Epithelial cell of proximal tubule (primary cell): ENCODE data around the gene SDK2. TPM values are rescaled to one million over a fixed set of nuclear protein-coding genes. Genes with fewer than 3 reads are reported as not detected.

ENCODE experiments used
- DNase-seq: peaks from one replicate; pipeline ENCODE4 v3.0.0-alpha.2; 2011; ENCODE audit warnings: low read depth
- H3K4me3 ChIP-seq: 2 replicates; pipeline ENCODE4 v1.5.1; 2011; ENCODE audit warnings: low read depth, mild to moderate bottlenecking, low read length
- CTCF ChIP-seq: conservative IDR thresholded peaks from 2 replicates; pipeline ENCODE4 v1.5.1; 2012; ENCODE audit warnings: low read depth, mild to moderate bottlenecking, low read length
- total RNA-seq: library from RNA; depleted of rRNA; stranded (reverse); fragments of >200 nt; gene quantifications from 2 replicates; pipeline ENCODE4 v1.2.3, GENCODE V29; 2015

Gene SDK2
- total RNA-seq, 1 donor from 2014 or later = 0.12 TPM

DNA sequence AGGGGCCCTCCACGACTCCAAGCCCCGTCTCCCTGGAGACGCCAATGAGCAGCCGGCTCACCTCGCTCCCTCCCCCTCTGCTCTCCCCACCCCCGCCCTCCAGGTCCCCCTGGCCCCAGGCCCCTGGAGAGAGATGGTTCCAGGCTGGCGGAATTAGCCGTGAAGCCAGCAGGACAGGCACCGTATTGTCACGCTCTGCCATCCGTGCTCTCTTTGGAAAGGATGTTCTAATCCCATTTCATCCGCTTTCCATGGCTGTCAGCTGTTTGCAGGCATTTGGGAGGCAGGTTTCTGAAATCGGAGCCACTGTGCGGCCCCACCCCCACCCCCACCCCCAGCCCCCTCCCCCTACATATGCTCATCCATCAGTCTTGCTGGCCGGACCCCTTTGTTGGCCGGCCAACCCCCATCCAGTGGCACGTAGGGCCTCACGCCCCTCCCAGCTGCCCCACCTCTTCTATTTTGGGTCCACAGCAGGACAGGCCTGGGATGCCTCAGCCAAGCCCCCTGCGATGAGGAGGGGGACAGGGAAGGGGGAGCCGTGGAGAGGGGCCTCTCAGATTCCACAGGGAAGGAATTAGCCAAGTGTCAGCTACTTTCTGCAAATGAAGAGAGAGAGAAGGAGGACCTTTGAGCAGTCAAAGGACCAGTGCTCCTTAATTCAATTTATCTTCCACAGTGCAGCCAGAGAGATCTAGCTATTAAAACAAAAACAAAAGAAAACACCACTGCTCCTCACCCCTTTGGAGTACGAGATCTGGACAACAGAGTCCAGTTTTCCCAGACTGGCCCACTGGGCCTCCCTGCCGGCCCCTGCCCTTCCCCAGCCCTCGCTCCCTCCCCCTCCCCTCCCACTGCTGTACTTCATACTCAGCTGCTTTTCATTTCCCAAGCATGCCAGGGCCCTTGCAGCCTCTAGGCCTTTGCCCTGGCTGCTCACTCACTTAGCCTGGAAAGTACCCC lies 30.7 kb downstream of the SDK2 start:
- no peak for TF ChIP-seq CTCF
- no peak overlapping the region for H3K4me3 ChIP-seq
- no peak for DNase-seq

- H3K4me3 ChIP-seq = no peak overlapping the region
- no peak for TF ChIP-seq CTCF
- DNase-seq = no peak
Observed at GRCh38 chr17:73612031-73612472, 32.2 kb downstream of the SDK2 start.

DNA sequence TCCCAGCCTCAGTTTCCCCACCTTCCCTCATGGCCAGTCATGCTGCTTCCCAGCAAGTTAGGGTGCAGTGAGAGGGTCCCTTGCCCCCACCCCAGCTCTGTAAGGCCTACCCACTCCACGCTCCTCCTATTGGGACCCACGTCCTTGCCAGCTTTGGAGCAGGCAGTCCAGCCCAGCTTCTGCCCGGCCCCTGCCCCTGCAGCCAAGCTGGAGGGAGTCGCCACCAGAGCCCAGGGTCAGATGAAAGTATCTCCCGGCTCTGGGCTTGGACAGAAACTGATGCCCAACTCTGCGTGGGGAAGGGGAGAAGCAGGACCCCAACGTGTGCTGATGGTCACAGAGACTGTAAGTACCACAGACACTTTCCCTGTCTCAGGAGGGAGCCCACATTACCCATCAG lies 32.6 kb downstream of the SDK2 start:
- no peak for DNase-seq
- no peak for TF ChIP-seq CTCF
- no peak overlapping the region for H3K4me3 ChIP-seq

DNA sequence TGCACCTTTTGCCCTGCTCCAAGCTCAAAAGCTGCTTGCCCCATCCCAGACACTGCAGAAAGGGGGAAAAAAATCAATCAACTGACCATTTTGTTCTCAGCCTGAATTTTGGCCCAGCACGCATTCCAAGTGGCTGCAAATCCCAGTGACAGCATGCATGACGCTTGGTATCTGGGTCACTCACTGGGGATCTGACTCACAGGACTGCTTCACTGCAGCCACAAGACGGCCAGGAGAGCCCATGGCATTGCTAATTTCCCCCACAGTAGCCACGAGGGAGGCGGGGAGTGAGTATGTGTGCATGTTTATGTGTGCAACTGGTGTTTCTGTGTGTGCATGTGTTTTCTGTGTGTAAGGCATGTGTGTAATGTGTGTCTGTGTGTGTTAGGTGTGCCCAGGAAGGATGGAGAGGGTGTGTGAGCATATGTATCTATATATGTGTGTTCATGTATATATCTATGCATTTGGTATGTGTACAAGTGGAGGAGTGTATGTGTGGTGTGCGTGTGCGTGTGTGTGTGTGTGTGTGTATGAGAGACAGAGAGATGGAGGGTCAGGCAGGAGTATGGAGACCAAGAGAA lies 33.8 kb downstream of the SDK2 start:
- no peak overlapping the region for H3K4me3 ChIP-seq
- TF ChIP-seq CTCF = no peak
- no peak for DNase-seq

- no peak overlapping the region for H3K4me3 ChIP-seq
- no peak for DNase-seq
- TF ChIP-seq CTCF = no peak
Observed at GRCh38 chr17:73609758-73610157, 34.5 kb downstream of the SDK2 start.

DNA sequence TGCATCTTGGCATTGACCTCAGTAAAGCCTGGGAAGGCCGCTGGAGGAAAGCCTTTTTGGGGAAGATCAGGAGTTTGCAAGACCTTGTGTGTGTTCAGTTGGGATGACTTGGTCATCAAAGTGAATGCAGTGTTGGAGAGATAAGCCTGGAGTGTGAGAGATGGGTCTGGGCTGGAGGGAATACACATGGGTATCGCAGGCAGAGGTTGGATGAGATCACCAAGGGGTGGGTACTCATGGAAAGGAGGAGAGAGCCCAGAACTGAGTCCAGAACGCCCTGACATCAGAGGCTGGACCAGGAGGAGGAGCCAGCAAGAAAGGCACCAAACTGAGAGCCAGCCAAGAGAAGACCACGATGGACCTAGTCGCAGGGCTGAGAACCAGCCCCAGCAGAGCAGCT lies 35.2 kb downstream of the SDK2 start:
- DNase-seq = no peak
- H3K4me3 ChIP-seq = no peak overlapping the region
- no peak for TF ChIP-seq CTCF
